Endothelial cell of umbilical vein (primary cell): ENCODE results near the gene VPS52. TPM values are rescaled to one million over a fixed set of nuclear protein-coding genes. Genes with fewer than 3 reads are reported as not detected.

Experiments used
- BruUV-seq: library from RNA; stranded (reverse); fragments of 400-500 nt; replicated peaks from 2 replicates; lab custom pipeline; 2021; lab: Mats Ljungman, UMichigan
- CTCF ChIA-PET: fragments of 300-600, 350-600 bp; sonication (Branson Sonifier 250); formaldehyde crosslinking; loops from one replicate; lab custom pipeline; 2021; ENCODE audit warnings: antibody characterized with exemption, inconsistent platforms; lab: Charles Lee
- POLR2A ChIA-PET: fragments of 300-600, 350-600 bp; sonication (Branson Sonifier 250); formaldehyde crosslinking; loops from one replicate; lab custom pipeline; 2021; ENCODE audit warnings: antibody characterized with exemption, inconsistent platforms; lab: Charles Lee
- DNase-seq: peaks from one replicate; pipeline ENCODE4 v3.0.0-alpha.2; 2011; ENCODE audit warnings: low read depth, low spot score
- FAIRE-seq: peaks from 2 replicates; lab custom pipeline; 2011; peaks lifted over from hg19 to GRCh38; lab: Jason Lieb, UNC
- H2AFZ ChIP-seq: 2 replicates; pipeline ENCODE4 v1.6.0; 2012; ENCODE audit warnings: low read depth, low read length, control low read depth, inconsistent platforms
- H3K27ac ChIP-seq: 2 replicates; pipeline ENCODE4 v1.5.1; 2011; ENCODE audit warnings: low read depth, mild to moderate bottlenecking, control low read depth, low read length, moderate library complexity; ENCODE audit not compliant: insufficient read depth
- H3K27me3 ChIP-seq, 2 experiments: 2 replicates each; pipeline versions ENCODE4 v1.6.0 to v1.6.1; 2011; ENCODE audit warnings: low read length in 2 of 2, mixed read lengths in 1 of 2; ENCODE audit not compliant: control insufficient read depth in 2 of 2, insufficient read depth in 2 of 2
- H3K36me3 ChIP-seq, 2 experiments: 2 replicates in 1 of 2; 3 replicates in 1 of 2; pipeline ENCODE4 v1.5.1; 2011; ENCODE audit warnings: low read length in 2 of 2, mild to moderate bottlenecking in 1 of 2, moderate library complexity in 1 of 2; ENCODE audit not compliant: control insufficient read depth in 2 of 2, insufficient read depth in 2 of 2; ENCODE audit errors: extremely low read depth in 1 of 2
- H3K4me1 ChIP-seq: 3 replicates; pipeline ENCODE4 v1.5.1; 2011; ENCODE audit warnings: mild to moderate bottlenecking, low read length; ENCODE audit not compliant: control insufficient read depth, insufficient read depth; ENCODE audit errors: extremely low read depth
- H3K4me2 ChIP-seq: 2 replicates; pipeline ENCODE4 v1.6.1; 2011; ENCODE audit warnings: low read length, control low read depth, mixed read lengths; ENCODE audit not compliant: insufficient read depth
- H3K4me3 ChIP-seq, 3 experiments: fragments of 200-600 bp in 1 of 3; sonication (generic), shearing (Covaris generic) in 1 of 3; replicated peaks in 1 of 3; 2 replicates each; pipeline ENCODE4 v1.5.1; 2011 to 2016; ENCODE audit warnings: control low read depth in 3 of 3, low read length in 3 of 3, mild to moderate bottlenecking in 2 of 3, inconsistent platforms in 1 of 3, low read depth in 1 of 3, moderate library complexity in 1 of 3; ENCODE audit not compliant: insufficient read depth in 1 of 3
- H3K79me2 ChIP-seq: 2 replicates; pipeline ENCODE4 v1.6.0; 2012; ENCODE audit warnings: low read length, inconsistent platforms; ENCODE audit not compliant: control insufficient read depth, insufficient read depth
- H3K9ac ChIP-seq: replicated peaks from 2 replicates; pipeline ENCODE3; 2011; ENCODE audit warnings: low read length, control low read depth; ENCODE audit not compliant: insufficient read depth; ENCODE audit errors: extremely low read depth
- H3K9me1 ChIP-seq: replicated peaks from 3 replicates; pipeline ENCODE4 v1.6.0; 2011; ENCODE audit warnings: mild to moderate bottlenecking, low read length; ENCODE audit not compliant: control insufficient read depth, insufficient read depth; ENCODE audit errors: extremely low read depth
- H3K9me3 ChIP-seq: replicated peaks from 2 replicates; pipeline ENCODE4 v1.5.1; 2012; ENCODE audit warnings: low read length, inconsistent platforms; ENCODE audit not compliant: control insufficient read depth, insufficient read depth
- H4K20me1 ChIP-seq: replicated peaks from 2 replicates; pipeline ENCODE3; 2011; ENCODE audit warnings: mild to moderate bottlenecking, low read length; ENCODE audit not compliant: control insufficient read depth, insufficient read depth; ENCODE audit errors: extremely low read depth
- CTCF ChIP-seq, 2 donors: IDR thresholded peaks; 1 replicate in 1 of 2; 2 replicates in 1 of 2; pipeline ENCODE4 v1.5.1; 2011; ENCODE audit warnings: low read length in 2 of 2, mild to moderate bottlenecking in 2 of 2, moderate library complexity in 2 of 2, control low read depth in 1 of 2, inconsistent platforms in 1 of 2, low read depth in 1 of 2; ENCODE audit not compliant: insufficient read depth in 1 of 2; ENCODE audit errors: extremely low read depth in 1 of 2
- EZH2 ChIP-seq: IDR thresholded peaks from 2 replicates; pipeline ENCODE4 v1.6.1; 2012; ENCODE audit warnings: borderline replicate concordance, low read depth, mild to moderate bottlenecking, moderate library complexity, low read length, inconsistent platforms; ENCODE audit not compliant: severe bottlenecking
- FOS ChIP-seq: IDR thresholded peaks from 2 replicates; pipeline ENCODE4 v1.6.1; 2011; ENCODE audit warnings: mild to moderate bottlenecking, low read length, moderate library complexity, borderline replicate concordance; ENCODE audit not compliant: insufficient read depth
- GATA2 ChIP-seq: IDR thresholded peaks from 2 replicates; pipeline ENCODE4 v1.7.0; 2011; ENCODE audit warnings: low read depth, mild to moderate bottlenecking, moderate library complexity, mixed read lengths, low read length; ENCODE audit not compliant: insufficient read length, insufficient read depth
- JUN ChIP-seq: IDR thresholded peaks from 2 replicates; pipeline ENCODE4 v1.6.1; 2011; ENCODE audit warnings: borderline replicate concordance, low read depth; ENCODE audit not compliant: insufficient read length, insufficient read depth
- MAX ChIP-seq: IDR thresholded peaks from 2 replicates; pipeline ENCODE4 v1.6.1; 2011; ENCODE audit not compliant: insufficient read depth, insufficient read length
- MYC ChIP-seq: IDR thresholded peaks from one replicate; pipeline ENCODE4 v1.6.1; 2011; ENCODE audit warnings: mild to moderate bottlenecking, low read depth, low read length
- POLR2A ChIP-seq: IDR thresholded peaks from 2 replicates; pipeline ENCODE4 v1.6.1; 2012; ENCODE audit warnings: low read depth, mild to moderate bottlenecking, control low read depth, low read length
- POLR2AphosphoS5 ChIP-seq: IDR thresholded peaks from 2 replicates; pipeline ENCODE4 v1.6.1; 2012; ENCODE audit warnings: low read depth, mild to moderate bottlenecking, control low read depth, low read length, moderate library complexity; ENCODE audit not compliant: insufficient read depth
- dilution Hi-C: fragments of 300-500 bp; cut with MboI; formaldehyde crosslinking; loops from one replicate; pipeline ENCODE4 v1.15.0; 2019; ENCODE audit warnings: low sequenced_read_pairs; ENCODE audit not compliant: extremely low pct_ligation_motif_present
- intact Hi-C: fragments of 100-400 bp; cut with micrococcal nuclease; formaldehyde crosslinking; loops from one replicate; pipeline ENCODE4 v1.10.0; 2022
- polyA plus RNA-seq, 4 experiments: library from polyadenylated mRNA; depleted of rRNA in 3 of 4; stranded (reverse) in 3 of 4; unstranded in 1 of 4; fragments of >200 nt; gene quantifications; 2 replicates each; pipeline versions ENCODE4 v1.2.1 to v1.2.3, GENCODE V29; 2011 to 2012; ENCODE audit warnings: missing spikeins in 1 of 4
- total RNA-seq: library from RNA; stranded (reverse); gene quantifications from 2 replicates; pipeline ENCODE4 v1.2.3, GENCODE V29; 2021

Gene VPS52
- total and polyA plus RNA-seq, 2 donors (not counting 3 experiments of a cell fraction or from before 2014, with no cell fraction given), result 49.2 to 112 TPM

- intact Hi-C loops (no loop called here), dilution Hi-C loops (no loop called here)
- CTCF ChIA-PET, result interaction anchor here (0.9 to 1.1 kb wide), 2 partner anchors 17 to 90 kb away, joined by 3 to 4 read pairs; no protein-coding TSS in a partner anchor
- Histone ChIP-seq H3K9me1 (no peaks in the 10 kb centered on the region), H3K79me2 (no peaks in the 10 kb centered on the region), H3K4me3 (no peak overlapping the region), H4K20me1 (no peaks in the 10 kb centered on the region), H3K4me2 (no peak overlapping the region), H3K36me3 (peaks cover 0 to 2% of the 10 kb centered on the region in 2 experiments), H3K9me3 (no peaks in the 10 kb centered on the region), H3K4me1 (peaks cover 11% of the 10 kb centered on the region), H3K27ac (no peak overlapping the region), H3K9ac (no peak overlapping the region), H2AFZ (no peak overlapping the region), H3K27me3 (no peaks in the 10 kb centered on the region)
- no TSS peak for BruUV-seq
- POLR2A ChIA-PET, result interaction anchor here (0.6 kb wide), 1 partner anchor 286 kb away, joined by 4 read pairs; the partner anchor contains the start of gene BRD2
- no peak for DNase-seq
- no peak for FAIRE-seq
- no peak for TF ChIP-seq FOS
- no peak for TF ChIP-seq MYC
- no peak for TF ChIP-seq MAX
- no peak for TF ChIP-seq JUN
- TF ChIP-seq GATA2, result no peak
- no peak for TF ChIP-seq POLR2A
- no peak for TF ChIP-seq CTCF (IDR thresholded peaks at IDR 0.05; ENCODE audit: extremely low read depth in 1 of 2, insufficient read depth in 1 of 2, low read depth in 1 of 2, low read length in 2 of 2)
- no peak for TF ChIP-seq POLR2AphosphoS5
- TF ChIP-seq EZH2, result no peak
These were observed 17.1 kb downstream of the VPS52 start for GRCh38 chr6:33254591-33254990.
